ENCODE results near the gene LCN15.
A peak's percentile ranks its signal among the peaks of the same experiment; 100 is the strongest.

The LCN15 gene

DNA sequence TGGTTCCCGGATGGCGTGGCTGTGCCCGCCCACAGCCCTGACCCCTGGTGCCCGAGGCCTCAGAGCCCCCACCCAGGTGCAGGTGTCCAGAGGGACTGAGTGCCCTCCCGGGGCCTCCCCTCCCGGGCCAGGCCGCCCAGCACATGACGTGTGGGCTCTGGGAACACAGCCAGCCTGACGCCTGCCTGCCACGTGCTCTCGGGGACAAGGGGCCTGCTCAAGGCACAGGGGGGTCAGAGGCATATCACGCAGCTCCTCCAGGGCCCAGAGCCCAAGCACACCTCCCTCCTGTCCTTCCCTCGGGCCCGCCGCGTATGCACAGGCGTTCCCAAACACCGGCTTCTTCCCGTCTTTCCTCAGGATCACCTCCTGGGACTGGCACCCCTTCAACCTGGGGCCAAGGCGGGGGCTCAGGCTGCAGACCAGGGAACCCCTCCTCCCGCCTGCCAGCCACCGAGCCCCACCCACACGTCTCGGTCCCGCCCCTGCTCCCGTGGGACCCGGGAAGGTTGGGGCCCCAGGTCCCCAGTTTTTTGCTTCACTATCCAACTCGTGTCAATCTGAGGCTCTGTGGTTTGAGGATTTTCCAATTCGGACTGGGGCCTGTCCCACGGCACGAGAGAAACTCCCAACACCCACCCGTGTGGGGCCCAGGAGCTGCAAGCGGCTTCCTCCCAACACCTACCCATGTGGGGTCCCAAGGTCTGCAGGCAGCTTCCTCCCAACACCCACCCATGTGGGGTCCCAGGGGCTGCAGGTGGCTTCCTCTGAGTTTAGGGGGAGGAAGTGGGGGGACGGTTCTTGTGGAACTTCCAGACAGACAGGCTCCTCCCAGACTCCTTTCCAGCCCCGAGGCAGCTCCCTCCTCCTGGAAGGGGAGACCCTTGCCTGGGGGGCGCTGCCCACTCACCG lies 23.1 kb downstream of the LCN15 start:
- DNase-seq (ENCODE audit: low read depth), result no peak

DNA sequence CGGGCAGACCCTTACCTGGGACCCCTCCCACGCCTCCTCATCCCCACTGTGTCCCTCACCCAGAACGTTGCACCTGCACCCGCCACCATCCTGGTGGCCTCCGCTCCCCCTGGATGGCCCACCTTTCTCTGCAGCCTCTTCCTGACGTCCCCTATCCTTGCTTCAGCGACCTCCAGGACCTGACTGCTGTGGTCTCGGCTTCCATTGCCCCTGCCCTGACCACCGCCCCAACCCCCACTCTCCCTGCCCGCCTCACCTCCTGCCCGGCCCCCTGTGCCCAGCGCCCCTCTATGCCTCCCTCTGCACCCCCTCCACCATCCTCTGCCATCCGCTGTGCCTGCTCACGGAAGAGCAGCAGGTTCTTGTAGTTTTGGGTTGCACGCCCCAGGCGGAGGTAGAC lies 23.8 kb downstream of the LCN15 start:
- DNase-seq (ENCODE audit: low read depth), result no peak

DNA sequence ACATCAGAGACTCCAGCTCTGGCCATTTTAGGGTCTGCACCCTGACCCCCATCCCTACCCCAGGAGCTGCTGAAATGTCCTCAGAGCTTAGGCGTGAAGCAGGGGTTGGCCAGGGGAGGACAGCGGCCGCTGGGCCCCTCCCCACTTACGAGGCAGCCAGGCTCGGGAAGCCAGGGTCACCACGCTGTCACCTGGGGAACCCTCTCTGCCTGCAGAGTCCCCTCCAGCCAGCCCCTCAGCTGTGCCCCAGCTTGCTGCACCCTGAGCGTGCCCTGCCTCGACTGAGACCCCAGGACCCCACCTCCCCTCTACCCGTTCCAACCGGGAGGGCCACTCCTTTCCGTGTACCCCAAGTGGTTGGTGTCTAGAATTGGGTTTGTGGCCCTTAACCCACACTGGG lies 24.2 kb downstream of the LCN15 start:
- DNase-seq (ENCODE audit: low read depth), result no peak

DNA sequence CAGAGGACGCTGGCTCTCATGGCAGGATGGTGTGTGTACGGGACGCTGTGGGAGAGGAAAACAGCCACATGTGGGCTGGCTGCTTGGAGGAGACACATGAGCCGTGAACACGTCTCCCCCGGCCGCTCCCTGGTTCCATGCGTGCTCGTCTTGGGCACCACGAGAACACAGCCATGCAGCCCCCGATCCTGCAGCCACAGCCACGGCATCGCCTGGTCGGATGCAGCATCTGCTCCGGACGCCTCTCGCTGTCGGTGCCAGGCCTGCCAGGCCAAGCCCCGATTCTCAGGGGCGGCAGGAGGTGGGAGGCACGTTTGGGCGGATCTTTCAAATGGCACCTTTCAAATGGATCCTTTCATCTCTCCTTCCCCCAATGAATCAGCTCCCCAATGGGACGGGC lies 24.8 kb downstream of the LCN15 start:
- DNase-seq (ENCODE audit: low read depth), result no peak

DNA sequence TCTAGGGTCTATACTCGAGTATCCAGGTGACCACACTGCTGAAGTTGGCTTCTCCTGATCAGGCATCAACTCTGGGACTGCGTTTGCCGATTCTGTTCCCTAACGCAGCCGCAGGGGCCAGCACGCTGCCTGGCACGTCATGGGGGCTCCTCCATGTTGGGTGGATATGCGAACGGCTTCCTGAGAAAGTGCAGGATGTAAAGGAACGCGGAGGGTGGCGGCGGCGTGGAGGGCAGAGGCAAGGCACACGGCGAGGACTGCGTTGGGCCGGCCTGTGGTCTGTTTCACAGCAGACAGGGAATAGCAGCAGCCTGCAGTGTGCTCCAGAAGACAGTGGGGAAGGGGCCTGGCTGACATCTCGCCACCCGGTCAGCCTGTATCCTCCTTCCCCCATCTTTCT lies 25.4 kb downstream of the LCN15 start:
- no peak for DNase-seq (ENCODE audit: low read depth)

DNA sequence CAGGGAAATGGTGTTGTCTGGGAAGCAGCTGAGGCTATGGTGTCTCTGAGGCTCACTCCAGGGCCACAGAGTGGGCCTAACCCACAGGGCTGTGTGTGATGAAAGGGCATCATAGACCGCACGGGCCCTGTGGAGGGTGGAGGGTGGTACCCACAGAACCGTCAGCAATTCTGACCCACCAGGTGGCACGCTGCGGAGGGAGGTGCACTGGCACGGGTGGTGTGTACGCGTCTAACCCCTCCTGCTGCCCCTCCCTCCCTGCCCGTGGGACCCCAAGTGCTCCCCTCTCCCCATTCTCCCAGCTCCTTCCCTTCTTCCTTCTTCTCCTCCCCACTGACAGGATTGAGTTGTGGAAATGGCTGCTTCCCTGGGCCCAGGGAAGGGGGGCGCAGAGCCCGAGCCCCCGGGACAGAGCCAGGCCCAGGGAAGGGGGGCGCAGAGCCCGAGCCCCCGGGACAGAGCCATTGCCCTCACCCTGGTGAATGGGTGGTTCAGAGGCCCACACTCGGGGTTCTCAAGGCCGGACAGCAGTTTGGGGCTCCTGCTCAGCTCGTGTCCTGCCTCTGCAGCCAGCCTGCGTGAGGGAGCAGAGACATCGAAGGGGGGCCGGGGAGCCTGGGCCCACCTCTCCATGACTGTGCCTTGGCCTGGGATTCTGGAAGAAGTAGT lies 28.4 kb downstream of the LCN15 start:
- no peak for DNase-seq (ENCODE audit: low read depth)

DNA sequence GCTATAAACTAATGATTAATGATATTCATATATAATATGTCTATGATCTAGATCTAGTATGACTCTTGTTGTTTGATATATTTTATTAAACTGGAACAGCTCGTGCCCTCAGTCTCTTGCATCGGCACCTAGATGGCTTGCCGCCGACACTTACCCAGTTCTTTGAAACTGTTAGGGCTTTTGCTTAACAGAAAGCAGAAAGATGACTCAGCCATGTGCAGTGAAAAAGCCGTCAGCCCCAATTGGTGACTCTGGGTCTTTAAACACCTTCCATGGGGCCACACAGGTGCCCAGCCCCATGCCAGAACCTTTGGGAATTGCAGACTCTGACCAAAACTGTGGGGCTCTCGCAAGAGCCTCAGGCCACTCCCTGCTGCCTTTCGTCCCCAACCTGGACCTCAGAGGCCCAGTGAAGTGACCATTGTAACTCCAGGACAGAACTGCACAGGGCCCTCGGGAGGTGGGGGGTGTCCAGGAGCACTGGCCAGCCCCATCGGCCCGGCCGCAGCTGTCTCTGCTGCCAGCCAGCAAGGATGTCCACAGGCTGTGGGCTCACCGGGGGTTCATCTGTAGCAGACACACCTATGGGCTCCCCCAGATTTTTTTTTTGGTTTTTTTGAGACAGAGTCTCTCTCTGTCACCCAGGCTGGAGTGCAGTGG lies 29.4 kb downstream of the LCN15 start:
- DNase-seq (ENCODE audit: low read depth), result no peak

DNA sequence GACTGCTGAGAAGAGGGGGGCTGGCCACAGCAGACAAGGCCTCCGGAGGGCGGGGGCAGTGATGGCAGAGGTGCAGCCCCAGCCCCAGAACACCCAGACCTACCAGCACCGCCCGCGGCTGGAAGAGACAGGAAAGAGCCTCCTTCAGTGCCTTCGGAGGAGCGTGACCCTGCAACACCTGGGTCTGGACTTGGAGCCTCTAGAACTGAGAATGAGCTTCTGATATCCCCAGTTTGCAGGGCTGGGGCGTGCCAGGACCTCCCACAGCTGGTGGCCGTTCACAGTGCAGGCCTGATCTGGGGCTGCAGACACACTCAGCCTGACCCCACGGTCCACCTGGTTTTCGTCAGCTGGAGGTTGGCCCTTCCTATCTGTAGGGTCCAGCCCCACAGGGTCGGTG lies 30.7 kb downstream of the LCN15 start:
- no peak for DNase-seq (ENCODE audit: low read depth)

DNA sequence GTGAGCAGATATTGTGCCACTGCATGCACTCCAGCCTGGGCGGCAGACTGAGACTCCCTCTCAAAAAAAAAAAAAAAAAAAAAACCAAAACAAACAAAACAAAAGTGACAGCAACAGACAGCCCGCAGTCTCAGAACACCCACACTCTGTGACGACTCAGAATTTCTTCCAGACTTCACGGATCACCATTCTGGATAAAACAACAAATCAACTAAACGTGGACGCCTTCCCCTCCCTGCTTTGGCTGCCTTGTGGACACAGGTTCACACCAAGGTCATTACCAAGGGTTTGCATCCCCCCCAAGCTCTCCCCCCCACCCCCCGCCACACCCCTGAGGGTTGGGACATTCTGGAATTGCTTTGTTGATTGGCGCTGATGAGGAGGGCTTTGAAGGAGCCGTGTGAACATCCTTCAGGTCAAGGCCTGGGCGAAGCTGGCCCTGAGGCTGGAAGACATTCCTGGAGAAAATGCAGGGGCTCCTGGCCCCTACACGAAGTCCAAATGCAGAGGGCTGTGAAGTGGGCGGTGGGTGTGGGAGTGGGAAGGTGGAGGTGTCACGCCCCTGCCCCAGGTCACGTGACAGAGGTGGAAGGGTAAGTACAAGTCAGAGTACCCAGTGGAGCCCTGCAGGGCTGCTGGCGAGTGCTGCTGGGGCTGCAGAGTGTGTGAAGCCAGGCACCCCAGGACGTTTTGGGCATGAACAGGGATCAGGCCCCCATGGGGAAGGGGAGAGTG lies 31.7 kb downstream of the LCN15 start:
- DNase-seq (ENCODE audit: low read depth), result no peak

DNA sequence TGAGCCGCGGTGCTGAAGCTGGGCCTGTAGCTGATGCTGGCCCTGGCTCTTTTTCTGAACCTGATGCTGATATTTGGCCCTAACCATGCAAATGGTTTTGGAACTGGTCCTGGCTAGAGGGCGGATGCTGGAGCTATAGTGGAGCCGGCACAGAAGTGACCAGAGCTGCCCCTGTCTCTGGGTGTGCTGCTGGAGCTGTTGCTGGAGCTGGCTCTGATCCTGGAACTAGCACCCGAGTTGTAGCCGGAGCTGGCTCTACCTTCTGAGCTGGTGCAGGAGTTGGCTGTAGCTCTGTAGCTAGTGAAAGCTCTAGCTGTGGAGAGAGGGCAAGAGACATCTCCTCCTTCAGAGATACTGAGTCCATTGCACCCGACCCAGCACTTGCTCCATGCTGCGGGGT lies 34.4 kb downstream of the LCN15 start:
- DNase-seq (ENCODE audit: low read depth), result no peak

DNA sequence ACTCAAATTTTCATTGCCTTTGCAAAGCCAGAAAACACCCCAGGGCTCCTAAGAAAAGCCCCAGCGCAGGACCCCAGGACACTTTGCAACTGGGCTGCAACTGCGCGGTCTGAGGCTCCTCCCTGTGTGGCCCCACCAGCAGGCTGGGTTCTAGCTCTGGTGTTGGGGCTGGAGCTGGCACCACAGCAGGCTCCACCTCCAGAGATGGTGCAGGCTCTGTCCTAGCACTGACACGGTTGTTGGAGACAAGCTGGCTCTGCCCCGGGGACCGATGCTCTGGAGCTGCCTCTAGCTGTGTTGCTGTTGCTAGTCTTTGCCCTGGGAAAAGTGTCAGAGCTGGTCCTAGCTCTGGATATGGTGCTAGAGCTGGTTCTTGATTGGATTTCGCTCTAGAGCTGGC lies 35.2 kb downstream of the LCN15 start:
- no peak for DNase-seq (ENCODE audit: low read depth)

DNA sequence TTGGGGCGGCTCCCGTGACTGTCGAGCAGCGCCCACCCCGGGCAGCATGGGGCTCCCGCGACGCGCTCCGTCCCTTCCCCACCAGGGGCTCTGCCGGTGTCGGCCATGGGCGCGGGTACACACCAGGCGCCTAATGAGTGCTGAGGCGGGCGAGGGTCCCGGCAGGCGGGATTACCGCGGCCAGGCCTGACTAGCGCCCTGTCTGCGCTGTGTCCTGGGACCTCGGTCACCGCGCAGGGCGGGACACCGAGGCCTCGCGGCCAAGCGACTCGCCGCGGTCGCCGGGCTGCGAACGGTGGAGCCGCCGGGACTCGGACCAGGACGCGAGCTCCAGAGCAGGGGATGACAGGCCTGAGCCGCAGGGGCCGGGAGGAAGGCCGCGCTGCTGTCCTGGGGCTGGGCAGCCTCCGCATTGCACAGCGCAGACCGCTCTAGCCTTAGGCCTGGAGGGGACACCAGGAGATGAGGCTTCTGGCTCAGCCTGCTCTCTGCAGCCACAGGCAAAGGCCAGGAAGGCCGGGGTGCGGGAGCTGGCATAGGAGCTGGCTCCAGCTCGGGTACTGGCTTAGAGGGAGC lies 35.7 kb downstream of the LCN15 start:
- no peak for DNase-seq (ENCODE audit: low read depth)

DNA sequence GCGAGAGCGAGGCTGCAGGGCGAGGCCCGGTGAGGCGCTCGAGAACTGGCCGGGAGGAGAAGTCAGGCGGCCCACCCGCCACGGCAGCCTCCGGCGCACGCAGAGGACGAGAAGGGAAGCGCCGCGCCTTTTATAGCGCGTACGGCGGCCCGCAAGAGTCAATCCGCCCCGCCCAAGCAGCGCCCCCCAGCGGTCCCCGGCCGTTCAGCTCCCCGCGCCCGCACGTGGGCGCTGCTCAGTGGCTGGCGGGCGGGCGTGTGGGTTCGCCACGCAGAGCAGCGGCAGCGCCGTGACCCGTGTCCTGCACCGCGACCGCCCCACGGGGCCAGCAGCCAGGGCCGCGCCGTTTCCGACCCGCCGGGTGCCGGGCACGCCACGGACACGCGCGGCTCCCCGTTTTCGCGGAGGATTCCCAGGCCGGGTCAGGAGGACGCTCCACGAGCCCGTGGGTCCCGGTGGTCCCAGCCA lies 36.2 kb downstream of the LCN15 start:
- DNase-seq (ENCODE audit: low read depth), result peak; percentile 30

DNA sequence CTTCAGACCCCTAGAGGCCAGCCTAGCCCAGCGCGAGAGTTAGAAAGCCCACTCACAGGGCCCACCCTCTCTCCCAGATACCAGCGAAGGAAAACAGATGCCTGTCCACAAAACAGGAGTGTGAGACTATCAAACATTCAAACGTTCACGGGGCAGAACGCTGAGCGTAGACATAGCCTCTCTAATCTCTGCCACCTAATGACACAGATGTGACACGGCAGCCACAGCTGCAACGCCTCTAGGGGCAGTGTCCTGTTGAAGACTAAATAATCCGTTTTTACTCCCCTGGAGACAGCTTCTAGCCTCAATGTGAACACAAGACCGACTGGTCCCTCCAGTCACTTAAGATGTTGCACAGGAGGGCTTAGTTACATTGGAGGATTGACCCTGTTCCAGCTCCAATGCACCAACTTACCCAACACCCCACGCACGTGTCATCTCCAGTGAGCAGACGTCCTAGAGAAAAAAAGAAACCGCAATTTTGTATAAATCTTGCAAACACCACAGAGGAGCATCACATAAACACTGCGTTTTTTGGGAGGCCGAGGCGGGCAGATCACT lies 37.6 kb downstream of the LCN15 start:
- DNase-seq (ENCODE audit: low read depth), result no peak

DNA sequence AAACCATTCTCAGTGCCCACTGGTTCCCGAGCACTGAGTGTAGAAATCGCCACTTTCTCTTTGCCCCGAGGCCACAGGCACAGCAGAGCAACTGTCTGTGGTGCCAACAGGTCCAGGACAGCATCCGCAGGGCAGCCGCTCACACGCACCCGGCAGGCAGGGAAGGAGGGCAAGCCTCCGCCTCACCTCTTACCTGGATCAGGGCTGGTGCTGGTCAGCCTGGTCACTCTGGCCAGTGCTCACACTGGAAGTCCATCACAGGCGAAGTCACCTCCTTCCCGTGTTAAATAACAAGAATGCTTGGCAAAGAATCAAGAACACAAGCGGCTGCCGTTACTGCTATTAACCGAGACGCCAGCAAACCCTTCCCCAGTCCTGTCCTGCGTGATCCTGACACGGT lies 38.2 kb downstream of the LCN15 start:
- no peak for DNase-seq (ENCODE audit: low read depth)

DNA sequence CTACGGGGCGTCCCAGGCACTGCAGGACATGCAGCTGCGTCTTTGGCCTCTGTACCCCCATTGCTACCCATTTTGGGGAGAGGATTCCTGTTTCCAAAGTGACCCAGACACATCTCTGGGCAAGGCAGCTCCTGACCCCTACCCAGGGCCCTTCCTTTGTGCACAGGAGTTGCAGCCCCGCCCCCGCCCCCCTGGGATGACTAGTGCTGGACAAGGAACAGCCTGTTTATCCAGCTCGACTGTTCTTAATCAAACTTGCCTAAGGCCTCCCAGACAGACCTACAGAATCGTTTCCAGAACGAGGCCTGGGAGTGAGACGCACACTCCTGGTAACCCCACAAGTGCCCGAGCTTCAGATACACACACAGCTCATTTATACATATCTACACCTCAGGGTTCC lies 38.7 kb downstream of the LCN15 start:
- DNase-seq (ENCODE audit: low read depth), result no peak

DNA sequence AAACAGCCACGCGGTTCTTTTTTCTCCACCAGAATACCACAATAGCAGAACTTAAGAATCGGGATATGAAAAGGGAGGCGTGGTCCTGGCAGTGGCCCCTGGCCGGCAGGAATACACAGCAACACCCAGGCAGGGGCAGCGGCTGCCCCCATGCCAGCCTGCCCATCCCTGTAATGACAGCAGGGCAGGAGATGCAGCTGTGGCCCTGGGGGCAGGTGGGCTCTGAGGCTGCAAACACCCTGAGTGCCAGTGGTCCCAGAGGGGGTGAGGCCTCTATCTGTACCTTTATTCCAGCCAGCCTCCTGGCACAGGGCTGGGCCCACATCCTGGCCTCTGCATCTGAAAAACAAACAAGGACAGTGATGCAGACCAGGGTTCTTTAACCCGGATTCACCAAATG lies 39.5 kb downstream of the LCN15 start:
- no peak for DNase-seq (ENCODE audit: low read depth)

DNA sequence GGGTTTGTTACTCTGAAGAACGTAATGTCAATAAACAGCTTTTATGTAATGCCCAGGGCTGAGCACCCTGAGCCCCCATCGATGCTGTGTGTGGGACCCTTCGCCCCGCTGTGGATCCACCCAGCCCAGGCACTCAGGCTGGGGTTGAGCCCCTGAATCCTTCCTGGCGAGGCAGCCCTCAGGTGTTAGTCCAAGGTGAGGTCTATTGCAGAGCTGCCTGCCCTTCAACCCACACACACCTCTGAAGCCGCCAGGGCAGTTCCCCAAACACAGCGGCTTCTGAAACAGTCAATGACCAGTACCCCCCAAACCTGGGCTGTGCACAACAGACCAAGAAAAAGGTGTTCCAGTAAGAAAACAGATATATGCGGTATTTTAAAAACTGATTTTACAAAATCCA lies 40.3 kb downstream of the LCN15 start:
- no peak for DNase-seq (ENCODE audit: low read depth)

DNA sequence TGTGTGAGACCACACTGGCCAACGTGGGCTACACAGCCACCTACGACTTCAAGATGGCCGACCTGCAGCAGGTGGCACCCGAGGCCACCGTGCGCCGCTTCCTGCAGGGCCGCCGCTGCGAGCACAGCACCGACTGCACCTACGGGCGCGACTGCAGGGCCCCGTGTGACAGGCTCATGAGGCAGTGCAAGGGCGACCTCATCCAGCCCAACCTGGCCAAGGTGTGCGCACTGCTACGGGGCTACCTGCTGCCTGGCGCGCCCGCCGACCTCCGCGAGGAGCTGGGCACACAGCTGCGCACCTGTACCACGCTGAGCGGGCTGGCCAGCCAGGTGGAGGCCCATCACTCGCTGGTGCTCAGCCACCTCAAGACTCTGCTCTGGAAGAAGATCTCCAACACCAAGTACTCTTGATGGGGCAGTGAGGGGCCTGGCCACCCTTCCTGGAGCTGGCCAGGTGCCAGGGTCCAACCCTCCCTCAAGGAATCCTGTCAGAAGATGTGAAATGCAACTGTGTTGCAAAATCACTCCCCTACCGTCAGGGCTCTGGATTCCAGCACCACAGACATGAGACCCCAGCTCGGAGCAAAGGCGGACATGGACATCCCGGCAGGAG lies 40.8 kb downstream of the LCN15 start:
- DNase-seq (ENCODE audit: low read depth), result no peak

DNA sequence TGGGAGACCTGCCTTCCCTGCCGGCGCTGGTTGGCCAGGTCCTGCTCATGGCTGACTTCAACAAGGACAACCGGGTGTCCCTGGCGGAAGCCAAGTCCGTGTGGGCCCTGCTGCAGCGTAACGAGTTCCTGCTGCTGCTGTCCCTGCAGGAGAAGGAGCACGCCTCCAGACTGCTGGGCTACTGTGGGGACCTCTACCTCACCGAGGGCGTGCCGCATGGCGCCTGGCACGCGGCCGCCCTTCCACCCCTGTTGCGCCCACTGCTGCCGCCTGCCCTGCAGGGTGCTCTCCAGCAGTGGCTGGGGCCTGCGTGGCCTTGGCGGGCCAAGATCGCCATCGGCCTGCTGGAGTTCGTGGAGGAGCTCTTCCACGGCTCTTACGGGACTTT lies 41.4 kb downstream of the LCN15 start:
- DNase-seq (ENCODE audit: low read depth), result no peak
